ENCODE measurements around the gene DGCR6. TPM values are rescaled to one million over a fixed set of nuclear protein-coding genes. Genes with fewer than 3 reads are reported as not detected.
A peak's percentile ranks its signal among the peaks of the same experiment; 100 is the strongest.
"Not testable (repeated sequence)": the region's sequence is repeated elsewhere in the genome, so short reads cannot be mapped to it uniquely, and the experiment has no call there.

DGCR6 gene
- total and polyA plus RNA-seq, 2 experiments from 2014 or later: 0.86 to 3.0 TPM

- Histone ChIP-seq H3K4me2 (ENCODE audit: unreplicated experiment) (no peak overlapping the region), H3K4me3 (no peak overlapping the region), H3K9me3 (ENCODE audit: low read depth) (no peaks in the 10 kb centered on the region), H3K79me2 (ENCODE audit: insufficient read depth) (no peaks in the 10 kb centered on the region), H3F3A (ENCODE audit: insufficient read depth) (no peaks in the 10 kb centered on the region), H3K36me3 (ENCODE audit: low read depth) (no peaks in the 10 kb centered on the region), H3K4me1 (ENCODE audit: insufficient read depth) (no peaks in the 10 kb centered on the region), H2AFZ (no peak overlapping the region), H3K9me2 (ENCODE audit: insufficient read depth) (no peaks in the 10 kb centered on the region), H3K27ac (no peak overlapping the region), H3K27me3 (replicated peaks; ENCODE audit: insufficient read depth) (peaks cover 18% of the 10 kb centered on the region), H4K20me1 (ENCODE audit: insufficient read depth) (no peaks in the 10 kb centered on the region), H3K9ac (no peak overlapping the region)
- no peak for TF ChIP-seq EZH2 (IDR thresholded peaks at IDR 0.05; ENCODE audit: insufficient read depth, poor library complexity, severe bottlenecking)
- TF ChIP-seq EZH2phosphoT487 (IDR thresholded peaks at IDR 0.05; ENCODE audit: insufficient read depth, low read depth): no peak
- 18 to 39% methylated on average over 12 of the region's 12 CpGs for WGBS, 2 experiments (ENCODE audit: low coverage in 1 of 2, low lambda C conversion rate in 2 of 2, missing lambda C conversion rate in 2 of 2)
- no peak for DNase-seq
- in situ Hi-C loops (cut with MboI): no loop called here
Measured at GRCh38 chr22:18947905-18948304, 41.8 kb downstream of the DGCR6 start.

- Histone ChIP-seq H3K4me2 (ENCODE audit: unreplicated experiment) (no peak overlapping the region), H3K4me1 (ENCODE audit: insufficient read depth) (no peaks in the 10 kb centered on the region), H3K9me2 (ENCODE audit: insufficient read depth) (no peaks in the 10 kb centered on the region), H3K9me3 (ENCODE audit: low read depth) (no peaks in the 10 kb centered on the region), H2AFZ (no peak overlapping the region), H3K79me2 (ENCODE audit: insufficient read depth) (no peaks in the 10 kb centered on the region), H3K36me3 (ENCODE audit: low read depth) (no peaks in the 10 kb centered on the region), H3K27me3 (replicated peaks; ENCODE audit: insufficient read depth) (peaks cover 18% of the 10 kb centered on the region), H4K20me1 (ENCODE audit: insufficient read depth) (no peaks in the 10 kb centered on the region), H3K9ac (no peak overlapping the region), H3K4me3 (no peak overlapping the region), H3K27ac (no peak overlapping the region), H3F3A (ENCODE audit: insufficient read depth) (no peaks in the 10 kb centered on the region)
- WGBS, 2 experiments (ENCODE audit: low coverage in 1 of 2, low lambda C conversion rate in 2 of 2, missing lambda C conversion rate in 2 of 2): 61 to 72% methylated on average over 3 to 5 of the region's 5 CpGs
- in situ Hi-C loops (cut with MboI): no loop called here
- DNase-seq: no peak
- no peak for TF ChIP-seq EZH2phosphoT487 (IDR thresholded peaks at IDR 0.05; ENCODE audit: insufficient read depth, low read depth)
- TF ChIP-seq EZH2 (IDR thresholded peaks at IDR 0.05; ENCODE audit: insufficient read depth, poor library complexity, severe bottlenecking): no peak
Measured at GRCh38 chr22:18950141-18950540, 44.0 kb downstream of the DGCR6 start.

- no peak overlapping the region for H3K4me3 ChIP-seq
- no peaks in the 10 kb centered on the region for H3K79me2 ChIP-seq (ENCODE audit: insufficient read depth)
- in situ Hi-C loops (cut with MboI): no loop called here
- H3K4me2 ChIP-seq (ENCODE audit: unreplicated experiment): no peak overlapping the region
- no peak overlapping the region for H3K27ac ChIP-seq
- H3K9me2 ChIP-seq (ENCODE audit: insufficient read depth): no peaks in the 10 kb centered on the region
- H3K4me1 ChIP-seq (ENCODE audit: insufficient read depth): no peaks in the 10 kb centered on the region
- peaks cover 18% of the 10 kb centered on the region for H3K27me3 ChIP-seq (replicated peaks; ENCODE audit: insufficient read depth)
- no peaks in the 10 kb centered on the region for H3K9me3 ChIP-seq (ENCODE audit: low read depth)
- no peak overlapping the region for H2AFZ ChIP-seq
- no peaks in the 10 kb centered on the region for H4K20me1 ChIP-seq (ENCODE audit: insufficient read depth)
- H3F3A ChIP-seq (ENCODE audit: insufficient read depth): no peaks in the 10 kb centered on the region
- H3K36me3 ChIP-seq (ENCODE audit: low read depth): no peaks in the 10 kb centered on the region
- DNase-seq: no peak
- no peak overlapping the region for H3K9ac ChIP-seq
- TF ChIP-seq EZH2 (IDR thresholded peaks at IDR 0.05; ENCODE audit: insufficient read depth, poor library complexity, severe bottlenecking): no peak
- no peak for TF ChIP-seq EZH2phosphoT487 (IDR thresholded peaks at IDR 0.05; ENCODE audit: insufficient read depth, low read depth)
- WGBS, 2 experiments (ENCODE audit: low coverage in 1 of 2, low lambda C conversion rate in 2 of 2, missing lambda C conversion rate in 2 of 2): 31 to 33% methylated on average over 6 of the region's 6 CpGs
Measured at GRCh38 chr22:18952022-18952421, 45.9 kb downstream of the DGCR6 start.

GRCh38 chr22:18953128-18953527, 47.0 kb downstream of the DGCR6 start:
- H3K9me3 ChIP-seq (ENCODE audit: low read depth); H3K9me2 ChIP-seq (ENCODE audit: insufficient read depth); H4K20me1 ChIP-seq (ENCODE audit: insufficient read depth); H3K79me2 ChIP-seq (ENCODE audit: insufficient read depth); H3F3A ChIP-seq (ENCODE audit: insufficient read depth); H3K4me3 ChIP-seq; H3K4me2 ChIP-seq (ENCODE audit: unreplicated experiment); H3K4me1 ChIP-seq (ENCODE audit: insufficient read depth); H3K27ac ChIP-seq; H2AFZ ChIP-seq; H3K36me3 ChIP-seq (ENCODE audit: low read depth); DNase-seq; in situ Hi-C loops (cut with MboI); H3K9ac ChIP-seq: not testable (repeated sequence)
- peaks cover 17% of the 10 kb centered on the region for H3K27me3 ChIP-seq (replicated peaks; ENCODE audit: insufficient read depth)
- 36 to 45% methylated on average over 10 to 11 of the region's 14 CpGs for WGBS, 2 experiments (ENCODE audit: low coverage in 1 of 2, low lambda C conversion rate in 2 of 2, missing lambda C conversion rate in 2 of 2)

- in situ Hi-C loops (cut with MboI); H3K9me3 ChIP-seq (ENCODE audit: low read depth); H4K20me1 ChIP-seq (ENCODE audit: insufficient read depth); H3K9me2 ChIP-seq (ENCODE audit: insufficient read depth); H3K79me2 ChIP-seq (ENCODE audit: insufficient read depth); H3K4me1 ChIP-seq (ENCODE audit: insufficient read depth); H2AFZ ChIP-seq; H3K27ac ChIP-seq; H3K9ac ChIP-seq; H3K4me2 ChIP-seq (ENCODE audit: unreplicated experiment); H3K4me3 ChIP-seq; H3K36me3 ChIP-seq (ENCODE audit: low read depth); H3F3A ChIP-seq (ENCODE audit: insufficient read depth): not testable (repeated sequence)
- 8 to 21% methylated on average over 10 to 14 of the region's 14 CpGs for WGBS, 2 experiments (ENCODE audit: low coverage in 1 of 2, low lambda C conversion rate in 2 of 2, missing lambda C conversion rate in 2 of 2)
- H3K27me3 ChIP-seq (replicated peaks; ENCODE audit: insufficient read depth): peaks cover 11% of the 10 kb centered on the region; the same call in 1 of the 2 replicates
- peak; percentile 71 for DNase-seq
Measured at GRCh38 chr22:18954303-18954989, 48.3 kb downstream of the DGCR6 start.
